GM12878 (cell line): Measurements from ENCODE around the gene DIP2B. TPM values are rescaled to one million over a fixed set of nuclear protein-coding genes. Genes with fewer than 3 reads are reported as not detected.

ENCODE experiments used
- ATAC-seq: fragments of 200-7000 bp; cut with Tn5 transposase; 3 replicates; pipeline ENCODE4 v1.9.1; 2020; ENCODE audit warnings: mild to moderate bottlenecking, moderate library complexity
- BruUV-seq: library from RNA; stranded (reverse); fragments of 400-500 nt; replicated peaks from 2 replicates; lab custom pipeline; 2021; lab: Mats Ljungman, UMichigan
- CTCF ChIA-PET: fragments of 300-600 bp; sonication (Branson Sonifier 250); formaldehyde crosslinking; extraction: SDS; loops from one replicate; lab custom pipeline; 2021; ENCODE audit warnings: inconsistent platforms; lab: Yijun Ruan, JAX
- POLR2A ChIA-PET: fragments of 350-600 bp; formaldehyde crosslinking; extraction: SDS; loops from one replicate; lab custom pipeline; 2021; ENCODE audit warnings: inconsistent platforms; lab: Charles Lee
- RAD21 ChIA-PET: fragments of 300-600 bp; sonication (Branson Sonifier 250); formaldehyde crosslinking; loops from one replicate; lab custom pipeline; 2023; ENCODE audit warnings: antibody characterized with exemption; ENCODE audit not compliant: unreplicated experiment; lab: Charles Lee
- SMC1A ChIA-PET: fragments of 300-600 bp; sonication (Branson Sonifier 250); formaldehyde crosslinking; loops from one replicate; lab custom pipeline; 2023; ENCODE audit not compliant: unreplicated experiment, uncharacterized antibody; lab: Charles Lee
- DNase-seq: peaks from one replicate; pipeline ENCODE4 v3.0.0-alpha.2; 2011; ENCODE audit warnings: low read depth, low spot score
- FAIRE-seq: peaks from 3 replicates; lab custom pipeline; 2011; peaks lifted over from hg19 to GRCh38; lab: Jason Lieb, UNC
- H2AFZ ChIP-seq: 2 replicates; pipeline ENCODE4 v1.6.0; 2011; ENCODE audit warnings: low read depth, low read length, control low read depth; ENCODE audit not compliant: control insufficient read depth
- H3K27ac ChIP-seq: 2 replicates; pipeline ENCODE4 v1.5.1; 2011; ENCODE audit warnings: control low read depth; ENCODE audit not compliant: control insufficient read depth, insufficient read depth
- H3K27me3 ChIP-seq, 2 experiments: replicated peaks in 1 of 2; 2 replicates each; pipeline versions ENCODE4 v1.6.0 to v1.6.1; 2011; ENCODE audit warnings: low read length in 1 of 2; ENCODE audit not compliant: control insufficient read depth in 2 of 2, insufficient read depth in 2 of 2
- H3K36me3 ChIP-seq, 2 experiments: 2 replicates each; pipeline ENCODE4 v1.5.1; 2011; ENCODE audit warnings: low read length in 1 of 2; ENCODE audit not compliant: control insufficient read depth in 2 of 2, insufficient read depth in 2 of 2
- H3K4me1 ChIP-seq: 2 replicates; pipeline ENCODE4 v1.6.1; 2011; ENCODE audit warnings: mild to moderate bottlenecking, low read length, moderate library complexity, mixed read lengths; ENCODE audit not compliant: control insufficient read depth, insufficient read depth
- H3K4me2 ChIP-seq: 2 replicates; pipeline ENCODE4 v1.6.0; 2011; ENCODE audit warnings: control low read depth; ENCODE audit not compliant: control insufficient read depth, insufficient read depth
- H3K4me3 ChIP-seq: fragments of 200-600 bp; sonication (generic); 2 replicates; pipeline ENCODE4 v1.5.1; 2016
- H3K79me2 ChIP-seq: 2 replicates; pipeline ENCODE4 v1.6.0; 2011; ENCODE audit warnings: low read length; ENCODE audit not compliant: control insufficient read depth, insufficient read depth
- H3K9ac ChIP-seq: 2 replicates; pipeline ENCODE4 v1.8.0; 2011; ENCODE audit warnings: low read length, control low read depth, mixed read lengths; ENCODE audit not compliant: control insufficient read depth, insufficient read depth
- H3K9me3 ChIP-seq: replicated peaks from 3 replicates; pipeline ENCODE4 v1.5.1; 2011; ENCODE audit warnings: mild to moderate bottlenecking, low read length; ENCODE audit not compliant: control insufficient read depth, insufficient read depth
- H4K20me1 ChIP-seq: 2 replicates; pipeline ENCODE4 v1.6.0; 2011; ENCODE audit not compliant: control insufficient read depth, insufficient read depth
- BCL11A ChIP-seq: IDR thresholded peaks from 2 replicates; pipeline ENCODE4 v1.6.1; 2011; ENCODE audit warnings: low read depth, low read length
- BMI1 ChIP-seq: fragments of 450-650 bp; IDR thresholded peaks from 2 replicates; pipeline ENCODE4 v1.6.1; 2016; ENCODE audit warnings: mild to moderate bottlenecking, moderate library complexity, borderline replicate concordance
- FOXK2 ChIP-seq: fragments of 450-650 bp; IDR thresholded peaks from 2 replicates; pipeline ENCODE4 v1.6.1; 2017; ENCODE audit warnings: mild to moderate bottlenecking, moderate library complexity
- IRF3 ChIP-seq: fragments of 450-650 bp; IDR thresholded peaks from 2 replicates; pipeline ENCODE4 v1.6.1; 2014; ENCODE audit warnings: mild to moderate bottlenecking
- IRF4 ChIP-seq: IDR thresholded peaks from 2 replicates; pipeline ENCODE4 v1.6.1; 2011; ENCODE audit warnings: low read depth, low read length
- RFX5 ChIP-seq: IDR thresholded peaks from 2 replicates; pipeline ENCODE4 v1.6.1; 2011; ENCODE audit warnings: low read depth, low read length, improper control_type of control experiment
- TCF3 ChIP-seq: IDR thresholded peaks from 2 replicates; pipeline ENCODE4 v1.6.1; 2012; ENCODE audit warnings: low read depth, mild to moderate bottlenecking, low read length, borderline replicate concordance; ENCODE audit not compliant: insufficient read depth
- ZBED1 ChIP-seq: IDR thresholded peaks from 2 replicates; pipeline ENCODE4 v1.6.1; 2016; ENCODE audit warnings: borderline replicate concordance
- ZNF217 ChIP-seq: fragments of 450-650 bp; IDR thresholded peaks from 2 replicates; pipeline ENCODE4 v1.6.1; 2017; ENCODE audit warnings: antibody characterized with exemption, mild to moderate bottlenecking
- ZNF274 ChIP-seq: IDR thresholded peaks from one replicate; pipeline ENCODE4 v1.8.0; 2011; ENCODE audit not compliant: insufficient read length, insufficient read depth
- WGBS: methylation state at CpG from one replicate; pipeline ENCODE4 v1.1.6; 2016; ENCODE audit warnings: low lambda C conversion rate; ENCODE audit not compliant: insufficient replicate concordance, insufficient coverage; ENCODE audit errors: missing lambda C conversion rate; 5-methylcytosine and 5-hydroxymethylcytosine counted together
- in situ Hi-C: fragments of 300-500 bp; cut with MboI; formaldehyde crosslinking; loops from 9 replicates; pipeline ENCODE4 v1.14.3; 2018; ENCODE audit warnings: mixed read lengths
- intact Hi-C: fragments of 100-400 bp; cut with micrococcal nuclease; formaldehyde crosslinking; loops from one replicate; pipeline ENCODE4 v1.14.2; 2022; ENCODE audit not compliant: unreplicated experiment
- polyA plus RNA-seq, 11 experiments: library from polyadenylated mRNA; depleted of rRNA in 4 of 11; unstranded in 6 of 11; stranded (reverse) in 5 of 11; fragments of >200 nt; fragmentation: Nextera tagmentation in 4 of 11; fragmentation: Illumina TruSeq in 1 of 11; extraction: Ambion mirVana in 4 of 11; extraction: Trizol in 1 of 11; gene quantifications; 1 replicate in 1 of 11; 2 replicates in 10 of 11; pipeline versions ENCODE4 v1.2.1 to v1.2.3, GENCODE V29; 2011 to 2016; ENCODE audit warnings: inconsistent platforms in 2 of 11, missing spikeins in 2 of 11, low read depth in 1 of 11
- total RNA-seq, 4 experiments: library from RNA; depleted of rRNA in 3 of 4; stranded (reverse); fragments of >200 nt in 3 of 4; fragmentation: Illumina TruSeq in 1 of 4; extraction: Trizol in 1 of 4; gene quantifications; 2 replicates each; pipeline versions ENCODE4 v1.2.1 to v1.2.3, GENCODE V29; 2013 to 2021

Gene DIP2B
- total and polyA plus RNA-seq, 10 of the 15 experiments (the other 5 are each of a cell fraction or from before 2014, with no cell fraction given): 4.5 to 30.0 (median 18.6) TPM

DNA sequence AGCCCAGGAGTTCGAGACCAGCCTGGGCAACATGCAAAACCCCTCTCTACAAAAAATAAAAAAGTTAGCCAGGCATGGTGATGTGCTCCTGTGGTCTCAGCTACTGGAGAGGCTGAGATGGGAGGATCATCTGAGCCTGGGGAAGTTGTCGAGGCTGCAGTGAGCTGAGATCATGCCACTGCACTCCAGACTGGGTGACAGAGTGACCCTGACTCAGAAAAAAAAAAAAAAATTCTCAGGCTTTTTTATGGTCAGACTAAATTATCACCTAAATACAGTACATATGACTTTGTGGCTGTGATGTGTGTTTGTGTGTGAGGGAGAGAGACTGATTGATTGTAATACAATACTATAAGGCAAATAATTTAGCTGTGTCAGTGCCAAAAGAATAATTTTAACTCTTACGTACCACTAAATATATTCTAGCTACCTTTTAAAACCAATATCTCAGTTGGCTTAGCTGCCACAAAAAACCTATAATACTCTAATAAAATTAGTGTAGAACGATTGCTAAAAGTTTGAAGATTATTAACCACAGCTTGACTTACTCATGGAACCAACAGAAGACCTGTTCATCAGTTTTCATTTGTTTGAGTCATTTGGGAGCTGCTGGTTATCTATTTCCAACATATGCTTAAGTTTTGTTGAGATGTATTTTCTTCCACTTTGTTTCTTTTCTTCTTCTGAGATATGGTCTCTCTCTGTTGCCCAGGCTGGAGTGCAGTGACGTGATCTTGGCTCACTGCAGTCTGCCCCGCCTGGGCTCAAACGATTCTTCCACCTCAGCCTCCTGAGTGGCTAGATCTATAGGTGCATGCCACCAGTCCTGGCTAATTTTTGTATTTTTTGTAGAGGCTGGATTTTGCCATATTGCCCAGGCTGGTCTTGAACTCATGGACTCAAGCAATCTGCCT lies 58.0 kb downstream of the DIP2B start:
- intact Hi-C loops: no loop called here
- ChIA-PET CTCF (interaction anchor here (0.7 to 1.8 kb wide), 6 partner anchors 9 to 1166 kb away, joined by 3 to 9 read pairs (median 4); no protein-coding TSS in a partner anchor), RAD21 (interaction anchor here (0.7 to 1.3 kb wide), 2 partner anchors 12 to 24 kb away, joined by 3 read pairs; no protein-coding TSS in a partner anchor), SMC1A (interaction anchor here (1.2 to 1.8 kb wide), 4 partner anchors 10 to 24 kb away, joined by 3 to 5 read pairs (median 4); no protein-coding TSS in a partner anchor)
- no peak overlapping the region for H3K4me2 ChIP-seq
- 99% methylated on average over 7 of the region's 7 CpGs for WGBS
- H4K20me1 ChIP-seq: no peaks in the 10 kb centered on the region
- no TSS peak for BruUV-seq
- peaks cover 22% of the 10 kb centered on the region for H3K79me2 ChIP-seq
- DNase-seq: no peak
- no peak overlapping the region for H3K9ac ChIP-seq
- no peak overlapping the region for H3K27ac ChIP-seq
- in situ Hi-C loops: no loop called here
- no peaks in the 10 kb centered on the region for H3K36me3 ChIP-seq
- FAIRE-seq: no peak
- ATAC-seq: no peak
- no peaks in the 10 kb centered on the region for H3K9me3 ChIP-seq
- peaks cover 12% of the 10 kb centered on the region; the same call in 1 of the 2 replicates for H3K4me1 ChIP-seq
- no peak overlapping the region for H2AFZ ChIP-seq
- H3K4me3 ChIP-seq: no peak overlapping the region
- no peak for TF ChIP-seq RFX5
- no peak for TF ChIP-seq BCL11A
- TF ChIP-seq IRF4: no peak
- no peak for TF ChIP-seq ZNF274
- TF ChIP-seq, all 136 proteins: peak for 0
- POLR2A ChIA-PET: interaction anchor here (0.5 to 2.1 kb wide), 4 partner anchors 12 to 90 kb away, joined by 3 to 7 read pairs (median 4); no protein-coding TSS in a partner anchor
- no peaks in the 10 kb centered on the region for H3K27me3 ChIP-seq

DNA sequence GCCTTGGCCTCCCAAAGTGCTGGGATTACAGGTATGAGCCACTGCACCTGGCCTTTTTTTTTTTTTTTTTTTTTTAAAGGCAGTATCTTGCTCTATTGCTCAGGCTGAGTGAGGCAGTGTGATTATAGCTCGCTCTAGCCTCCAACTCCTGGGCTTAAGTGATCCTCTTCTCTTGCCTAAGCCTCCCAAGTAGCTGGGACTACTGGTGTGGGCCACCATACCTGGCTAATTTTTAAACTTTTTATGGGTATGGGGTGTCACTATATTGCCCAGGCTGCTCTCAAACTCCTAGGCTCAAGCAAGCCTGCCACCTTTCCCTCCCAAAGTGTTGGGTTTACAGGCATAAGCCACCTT lies 58.6 kb downstream of the DIP2B start:
- H3K79me2 ChIP-seq: peaks cover 29% of the 10 kb centered on the region
- SMC1A ChIA-PET: interaction anchor here (1.2 to 1.8 kb wide), 4 partner anchors 9 to 43 kb away, joined by 3 to 5 read pairs (median 4); no protein-coding TSS in a partner anchor
- CTCF ChIA-PET: interaction anchor here (0.6 to 1.8 kb wide), 5 partner anchors 10 to 688 kb away, joined by 3 to 9 read pairs (median 3); no protein-coding TSS in a partner anchor
- no peak for TF ChIP-seq BMI1
- no peak for TF ChIP-seq FOXK2
- no peak for TF ChIP-seq ZNF217
- TF ChIP-seq IRF3: no peak
- no peak for TF ChIP-seq ZBED1
- no peak for TF ChIP-seq TCF3
- peaks cover 12% of the 10 kb centered on the region; the same call in 1 of the 2 replicates for H3K4me1 ChIP-seq
- no peak; the same call in 2 of the 3 replicates for ATAC-seq
- H3K27ac ChIP-seq: no peak overlapping the region
- WGBS: 57% methylated on average over 1 of the region's 1 CpG
- no peaks in the 10 kb centered on the region for H4K20me1 ChIP-seq
- POLR2A ChIA-PET: interaction anchor here (0.6 to 2.1 kb wide), 4 partner anchors 9 to 51 kb away, joined by 3 to 7 read pairs (median 3); no protein-coding TSS in a partner anchor
- no peaks in the 10 kb centered on the region for H3K36me3 ChIP-seq
- FAIRE-seq: no peak
- in situ Hi-C loops (no loop called here), intact Hi-C loops (no loop called here)
- no peak overlapping the region for H3K9ac ChIP-seq
- H2AFZ ChIP-seq: no peak overlapping the region
- DNase-seq: no peak
- no peaks in the 10 kb centered on the region for H3K27me3 ChIP-seq
- H3K4me3 ChIP-seq: no peak overlapping the region
- H3K9me3 ChIP-seq: no peaks in the 10 kb centered on the region
- RAD21 ChIA-PET: interaction anchor here (1.3 kb wide), 1 partner anchor 24 kb away, joined by 3 read pairs; no protein-coding TSS in a partner anchor
- no TSS peak for BruUV-seq
- no peak overlapping the region for H3K4me2 ChIP-seq
